Measurements from ENCODE around the gene SESTD1.

SESTD1 gene, protein sequence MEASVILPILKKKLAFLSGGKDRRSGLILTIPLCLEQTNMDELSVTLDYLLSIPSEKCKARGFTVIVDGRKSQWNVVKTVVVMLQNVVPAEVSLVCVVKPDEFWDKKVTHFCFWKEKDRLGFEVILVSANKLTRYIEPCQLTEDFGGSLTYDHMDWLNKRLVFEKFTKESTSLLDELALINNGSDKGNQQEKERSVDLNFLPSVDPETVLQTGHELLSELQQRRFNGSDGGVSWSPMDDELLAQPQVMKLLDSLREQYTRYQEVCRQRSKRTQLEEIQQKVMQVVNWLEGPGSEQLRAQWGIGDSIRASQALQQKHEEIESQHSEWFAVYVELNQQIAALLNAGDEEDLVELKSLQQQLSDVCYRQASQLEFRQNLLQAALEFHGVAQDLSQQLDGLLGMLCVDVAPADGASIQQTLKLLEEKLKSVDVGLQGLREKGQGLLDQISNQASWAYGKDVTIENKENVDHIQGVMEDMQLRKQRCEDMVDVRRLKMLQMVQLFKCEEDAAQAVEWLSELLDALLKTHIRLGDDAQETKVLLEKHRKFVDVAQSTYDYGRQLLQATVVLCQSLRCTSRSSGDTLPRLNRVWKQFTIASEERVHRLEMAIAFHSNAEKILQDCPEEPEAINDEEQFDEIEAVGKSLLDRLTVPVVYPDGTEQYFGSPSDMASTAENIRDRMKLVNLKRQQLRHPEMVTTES

GRCh38 chr2:179264368-179265081 is at the start of gene SESTD1:
SESTD1 (minus strand) TSS chr2:179264832; CDS start chr2:179191841, 72,991 bp downstream.
- peak; percentile 56 for DNase-seq

- DNase-seq, result no peak
Measured at GRCh38 chr2:179313057-179313456, 48.4 kb upstream of the SESTD1 start.

- DNase-seq, result no peak
Measured at GRCh38 chr2:179311101-179311500, 46.5 kb upstream of the SESTD1 start.

DNA sequence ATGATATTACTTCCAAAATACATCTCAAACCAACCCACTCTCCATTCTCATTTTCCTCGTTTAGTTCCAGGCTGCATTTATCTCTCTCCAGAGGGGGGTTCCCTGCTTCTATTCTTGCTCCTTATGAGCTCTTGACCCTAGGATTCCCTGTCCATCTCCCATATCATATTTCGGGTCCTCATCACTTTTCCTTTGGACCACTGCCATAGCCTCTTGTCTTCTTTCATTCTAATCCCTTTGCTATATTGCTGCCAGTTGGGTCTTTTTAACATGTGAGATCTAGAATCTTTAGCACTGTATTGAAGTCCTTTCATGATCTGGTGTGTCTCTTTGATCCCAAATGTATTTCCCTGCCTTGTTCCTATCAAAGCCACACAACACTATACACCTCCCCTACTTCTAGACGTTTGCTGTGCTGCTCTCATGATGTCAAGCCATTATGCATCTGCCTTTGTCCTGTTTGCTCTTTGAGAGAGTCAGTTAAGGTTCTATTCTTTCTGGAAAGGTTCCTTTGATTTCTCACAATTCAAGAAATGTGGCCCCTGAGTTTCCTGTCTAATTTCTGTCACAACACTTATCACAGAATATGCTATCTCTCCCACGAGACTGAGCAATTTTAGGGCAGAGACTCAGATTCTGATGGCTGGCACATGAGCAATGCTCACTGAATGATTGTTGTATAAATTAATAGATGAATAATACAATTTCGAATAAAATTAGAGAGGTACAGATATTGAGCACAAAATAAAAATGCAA is 43.2 kb upstream of the SESTD1 start:
- DNase-seq, result no peak

- DNase-seq, result no peak
Measured at GRCh38 chr2:179305125-179305524, 40.5 kb upstream of the SESTD1 start.

- no peak for DNase-seq
Measured at GRCh38 chr2:179304424-179304823, 39.8 kb upstream of the SESTD1 start.

DNA sequence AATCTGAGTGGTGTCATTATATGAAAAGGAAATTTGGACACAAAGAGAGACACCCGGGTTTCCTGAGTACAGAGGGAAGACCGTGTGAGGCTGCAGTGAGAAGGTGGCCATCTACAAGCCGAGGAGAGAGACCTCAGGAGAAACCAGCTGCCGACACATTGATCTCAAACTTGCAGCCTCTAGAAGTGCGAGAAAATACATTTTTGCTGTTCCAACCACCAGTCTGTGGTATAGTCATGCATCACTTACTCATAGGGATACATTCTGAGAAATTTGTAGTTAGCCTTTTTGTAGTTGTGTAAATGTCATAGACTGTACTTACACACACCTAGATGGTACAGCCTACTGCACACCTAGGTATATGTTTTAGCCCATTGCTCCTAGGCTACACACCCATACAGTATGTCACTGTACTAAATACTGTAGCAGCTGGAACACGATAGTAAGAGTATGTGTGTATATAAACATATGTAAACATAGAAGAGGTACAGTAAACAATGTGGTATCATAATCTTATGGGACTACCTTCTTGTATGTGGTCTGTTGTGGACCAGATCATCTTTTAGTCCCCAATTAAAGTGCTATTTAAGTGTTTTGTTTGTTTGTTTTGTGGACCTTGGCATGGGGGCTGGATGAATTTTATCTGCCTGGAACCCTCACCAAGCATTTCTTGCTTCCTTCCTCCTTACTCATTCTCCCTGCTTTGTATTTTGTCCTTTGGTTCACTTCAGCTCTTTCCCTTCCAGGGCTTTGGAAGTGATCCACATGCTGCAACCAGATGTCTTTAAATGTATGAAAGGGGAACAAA is 38.3 kb upstream of the SESTD1 start:
- no peak for DNase-seq

- no peak for DNase-seq
Measured at GRCh38 chr2:179302149-179302548, 37.5 kb upstream of the SESTD1 start.

DNA sequence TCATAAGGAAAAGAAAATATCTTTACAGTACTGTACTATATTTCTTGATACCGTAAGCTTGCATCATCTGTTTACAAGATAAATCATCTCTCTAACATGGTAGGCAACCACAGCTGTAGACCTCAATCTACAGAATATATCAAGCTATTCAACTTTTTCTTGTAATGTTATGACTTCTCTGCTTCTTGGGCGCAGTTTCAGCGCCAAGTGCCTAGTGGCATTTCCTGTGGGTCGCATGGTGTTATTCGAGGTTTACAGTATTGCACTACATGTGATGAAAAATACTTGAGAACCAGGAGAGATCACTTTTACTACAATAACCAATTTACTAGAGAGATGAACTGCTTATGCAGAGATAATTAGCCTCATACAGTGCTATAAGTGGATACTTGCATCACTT is 34.0 kb upstream of the SESTD1 start:
- no peak for DNase-seq

- no peak for DNase-seq
Measured at GRCh38 chr2:179297927-179298326, 33.3 kb upstream of the SESTD1 start.

- no peak for DNase-seq
Measured at GRCh38 chr2:179290329-179290728, 25.7 kb upstream of the SESTD1 start.

DNA sequence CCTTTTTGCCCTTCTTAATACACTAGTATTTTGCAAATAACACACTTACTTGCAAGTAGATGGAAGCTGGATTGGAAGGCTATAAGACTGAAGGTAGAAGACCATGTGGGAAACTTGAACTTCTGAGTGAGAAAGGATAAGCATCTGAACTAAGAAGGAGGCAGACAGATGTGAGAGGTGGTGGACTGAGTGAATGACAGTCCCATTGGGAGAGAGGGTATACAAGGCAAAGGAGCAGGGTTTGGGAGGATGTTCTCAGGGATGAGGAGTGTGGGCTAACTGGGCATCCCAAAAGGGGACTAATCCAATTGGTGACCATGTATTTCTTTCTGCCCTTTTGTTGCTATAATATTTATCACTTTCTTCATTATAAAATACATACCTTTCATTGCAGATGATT is 20.4 kb upstream of the SESTD1 start:
- no peak for DNase-seq

DNA sequence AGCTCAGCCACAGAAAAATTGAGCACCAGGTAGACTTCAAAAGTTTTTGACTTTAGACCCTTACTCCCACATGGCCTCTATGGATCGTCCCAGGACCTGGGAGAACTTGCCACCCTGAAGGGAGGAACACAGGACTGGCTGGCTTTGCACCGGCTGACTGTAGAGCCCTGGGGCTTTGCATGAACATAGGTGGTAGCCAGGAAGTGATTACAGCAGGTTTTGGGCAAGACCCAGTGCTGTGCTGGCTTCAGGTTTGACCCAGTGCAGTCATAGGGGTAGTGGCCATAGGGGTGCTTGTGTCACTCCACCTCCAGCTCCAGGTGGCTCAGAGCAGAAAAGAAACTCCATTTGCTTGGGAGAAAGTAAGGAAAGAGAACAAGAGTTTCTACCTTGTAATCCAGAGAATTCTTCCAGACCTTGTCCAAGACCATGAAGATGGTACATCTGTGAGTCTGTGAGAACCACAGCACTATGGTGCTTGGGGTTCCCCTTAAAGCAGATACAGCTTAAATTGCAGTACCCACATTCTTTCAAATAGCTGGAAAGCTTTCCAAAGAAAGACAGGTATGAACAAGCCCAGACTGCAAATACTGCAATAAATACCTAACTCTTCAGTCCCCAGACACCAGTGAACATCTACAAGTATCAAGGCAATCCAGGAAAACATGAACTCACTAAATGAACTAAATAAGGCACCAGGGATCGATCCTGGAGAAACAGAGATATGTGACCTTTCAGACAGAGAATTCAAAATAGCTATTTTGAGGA is 13.0 kb upstream of the SESTD1 start:
- no peak for DNase-seq

DNA sequence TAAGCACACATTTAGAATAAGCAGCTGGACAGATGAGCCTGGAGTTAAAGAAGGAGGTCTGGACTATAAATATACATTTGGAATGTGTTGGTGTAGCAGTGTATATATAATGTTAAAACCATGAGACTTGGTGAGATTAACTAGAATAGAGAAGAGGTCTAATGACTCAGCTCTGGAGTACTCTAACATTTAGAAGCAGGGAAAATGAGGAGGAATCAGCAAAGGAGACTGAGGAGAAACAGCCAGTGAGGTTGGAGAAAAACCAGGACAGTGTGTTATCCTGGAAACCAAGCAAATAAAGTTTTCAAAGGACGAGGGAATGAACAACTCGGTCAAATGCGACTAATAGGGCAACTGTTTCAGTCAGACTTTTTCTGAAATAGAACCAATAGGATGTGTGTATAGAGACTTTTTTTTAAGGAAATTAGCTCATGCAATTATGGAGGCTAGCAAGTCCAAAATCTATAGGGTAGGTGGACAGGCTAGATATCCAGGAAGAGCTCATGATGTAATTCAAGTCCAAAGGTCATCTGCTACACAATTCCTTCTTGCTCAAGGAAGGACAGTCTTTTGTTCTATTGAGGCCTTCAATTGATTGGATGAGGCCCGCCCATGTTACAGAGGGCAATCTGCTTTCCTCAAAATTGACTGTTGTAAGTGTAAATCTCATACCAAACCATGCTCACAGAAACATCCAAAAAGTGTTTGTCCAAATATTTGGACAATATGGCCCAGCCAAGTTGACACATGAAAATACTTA is 10.8 kb upstream of the SESTD1 start:
- peak; percentile 38 for DNase-seq

- no peak for DNase-seq
Measured at GRCh38 chr2:179274749-179275148, 10.1 kb upstream of the SESTD1 start.

DNA sequence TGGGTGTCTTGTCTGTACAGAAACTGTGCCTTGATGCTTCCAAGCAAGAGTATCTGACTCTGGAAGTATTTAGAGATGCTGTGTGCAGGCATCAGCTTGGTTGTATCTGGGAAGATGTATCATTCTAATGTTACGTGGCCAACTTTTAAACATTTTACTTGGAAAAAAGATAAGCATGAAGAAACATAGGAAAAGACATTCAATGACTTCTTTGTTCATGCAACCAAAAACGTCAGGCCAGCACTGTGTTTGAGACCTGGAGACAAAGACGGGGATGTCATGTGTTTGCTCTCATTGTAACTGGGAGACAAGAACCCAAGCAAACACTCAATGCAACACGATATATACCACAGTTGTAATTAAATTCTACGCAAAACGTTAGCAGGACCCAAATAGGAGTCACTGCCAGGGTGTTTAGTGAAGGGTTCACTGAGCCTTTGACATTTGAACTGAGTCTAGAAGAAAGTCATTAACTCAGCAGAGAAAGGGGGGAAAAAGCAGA is 8.9 kb upstream of the SESTD1 start:
- no peak for DNase-seq

GRCh38 chr2:179272406-179273192 is 8.0 kb upstream of the SESTD1 start:
- peak; percentile 68 for DNase-seq

- DNase-seq, result no peak
Measured at GRCh38 chr2:179270689-179271088, 6.1 kb upstream of the SESTD1 start.

DNA sequence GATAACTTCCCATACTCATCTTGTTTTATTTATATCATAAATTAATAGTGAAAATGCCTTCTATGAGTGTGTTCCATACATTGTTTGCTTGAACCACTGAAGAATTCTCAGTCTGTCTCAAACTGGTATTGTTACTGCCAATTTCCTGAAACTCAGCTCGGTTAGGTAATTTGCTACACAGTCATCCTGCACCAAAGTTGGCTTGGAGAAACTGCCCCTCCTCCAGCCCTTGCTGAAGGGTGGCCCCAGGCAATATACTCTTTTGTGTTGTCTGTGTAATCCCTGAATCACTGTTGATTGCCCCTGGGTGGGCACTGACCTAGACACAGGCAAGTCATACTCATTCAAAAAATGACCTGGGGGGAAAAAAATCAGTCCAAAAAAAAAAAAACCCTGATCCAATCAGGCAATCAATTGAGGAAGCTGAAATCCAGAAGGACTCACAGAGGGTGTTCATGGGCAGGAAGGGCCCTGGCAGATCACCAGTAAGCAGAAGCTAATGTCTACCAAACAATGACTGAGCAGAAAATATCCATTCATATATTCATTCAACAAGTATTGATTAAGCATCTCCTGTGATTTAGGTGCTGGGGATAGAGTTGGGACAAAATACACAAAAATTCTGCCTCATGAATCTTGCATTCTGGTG is 3.8 kb upstream of the SESTD1 start:
- DNase-seq, result peak; percentile 63

All from fibroblast of skin of right biceps (primary cell).